Peyer's patch (tissue), 4 donors: ENCODE data around the gene OSBPL6.

Source experiments
- CTCF ChIP-seq, 6 experiments: fragments of 450-650 bp in 4 of 6; fragments of 200-600 bp in 2 of 6; sonication (generic) in 1 of 6; IDR thresholded peaks; one replicate each; pipeline ENCODE4 v1.5.1; 2017 to 2019; ENCODE audit warnings: antibody characterized with exemption in 6 of 6, mild to moderate bottlenecking in 3 of 6, moderate library complexity in 1 of 6
- POLR2A ChIP-seq, 2 donors: fragments of 450-650 bp; IDR thresholded peaks; one replicate each; pipeline ENCODE4 v1.5.1; 2017; ENCODE audit warnings: antibody characterized with exemption in 2 of 2, mild to moderate bottlenecking in 2 of 2, moderate library complexity in 2 of 2

GRCh38 chr2:178246696-178247095 lies 52.4 kb downstream of the OSBPL6 start:
- TF ChIP-seq CTCF (IDR thresholded peaks at IDR 0.05) (no peak), POLR2A (IDR thresholded peaks at IDR 0.05) (no peak)
